H1 (cell line): Measurements from ENCODE around the gene MT4. TPM values are rescaled to one million over a fixed set of nuclear protein-coding genes. Genes with fewer than 3 reads are reported as not detected.

ENCODE experiments used
- CTCF ChIA-PET: fragments of 300-600 bp; sonication (Branson Sonifier 250); formaldehyde crosslinking; loops from one replicate; lab custom pipeline; 2021; ENCODE audit not compliant: partially characterized antibody; lab: Charles Lee
- POLR2A ChIA-PET: fragments of 300-600 bp; sonication (Branson Sonifier 250); formaldehyde crosslinking; loops from one replicate; lab custom pipeline; 2021; ENCODE audit warnings: inconsistent platforms; ENCODE audit not compliant: partially characterized antibody; lab: Charles Lee
- DNase-seq, 2 experiments: peaks; one replicate each; pipeline versions ENCODE4 v3.0.0 to v3.0.0-alpha.2; 2010 to 2022; ENCODE audit warnings: low spot score in 2 of 2, low read depth in 1 of 2, mixed read lengths in 1 of 2
- FAIRE-seq: peaks from 2 replicates; lab custom pipeline; 2011; peaks lifted over from hg19 to GRCh38; lab: Jason Lieb, UNC
- H2AFZ ChIP-seq: 2 replicates; pipeline ENCODE4 v1.8.1; 2012; ENCODE audit warnings: low read length, inconsistent platforms
- H2AK5ac ChIP-seq: 2 replicates; pipeline ENCODE4 v1.6.1; 2013; ENCODE audit warnings: low read depth, low read length
- H2BK120ac ChIP-seq: replicated peaks from 2 replicates; pipeline ENCODE3; 2013; ENCODE audit warnings: low read depth, low read length, inconsistent platforms
- H2BK12ac ChIP-seq: 2 replicates; pipeline ENCODE4 v1.6.1; 2013; ENCODE audit warnings: low read depth, low read length
- H2BK15ac ChIP-seq: 2 replicates; pipeline ENCODE4 v1.6.1; 2013; ENCODE audit warnings: low read length
- H2BK20ac ChIP-seq: 2 replicates; pipeline ENCODE4 v1.6.1; 2013; ENCODE audit warnings: low read length
- H2BK5ac ChIP-seq: 2 replicates; pipeline ENCODE4 v1.6.1; 2013; ENCODE audit warnings: low read depth, low read length
- H3K14ac ChIP-seq: 2 replicates; pipeline ENCODE4 v1.6.1; 2013; ENCODE audit warnings: inconsistent platforms; ENCODE audit not compliant: insufficient read length
- H3K18ac ChIP-seq: 2 replicates; pipeline ENCODE4 v1.6.1; 2013; ENCODE audit warnings: low read length; ENCODE audit errors: extremely low read depth
- H3K23ac ChIP-seq: 2 replicates; pipeline ENCODE4 v1.6.1; 2013; ENCODE audit warnings: inconsistent platforms; ENCODE audit not compliant: insufficient read length
- H3K23me2 ChIP-seq: 2 replicates; pipeline ENCODE4 v1.6.1; 2013; ENCODE audit warnings: low read depth, low read length
- H3K27ac ChIP-seq: 2 replicates; pipeline ENCODE4 v1.6.1; 2011; ENCODE audit warnings: low read depth, low read length, inconsistent platforms
- H3K27me3 ChIP-seq, 4 experiments: replicated peaks in 1 of 4; 1 replicate in 1 of 4; 2 replicates in 3 of 4; pipeline versions ENCODE4 v1.6.1 to v1.8.1; 2011 to 2013; ENCODE audit warnings: low read length in 3 of 4, mild to moderate bottlenecking in 3 of 4, inconsistent platforms in 2 of 4, mixed read lengths in 2 of 4, moderate library complexity in 1 of 4; ENCODE audit not compliant: control insufficient read depth in 3 of 4, insufficient read depth in 3 of 4; ENCODE audit errors: extremely low read depth in 1 of 4
- H3K36me3 ChIP-seq, 4 experiments: 2 replicates each; pipeline versions ENCODE4 v1.6.1 to v1.8.1; 2011 to 2013; ENCODE audit warnings: mild to moderate bottlenecking in 4 of 4, low read length in 3 of 4, moderate library complexity in 2 of 4, control low read depth in 1 of 4, inconsistent platforms in 1 of 4; ENCODE audit not compliant: insufficient read depth in 4 of 4, control insufficient read depth in 2 of 4
- H3K4ac ChIP-seq: replicated peaks from 2 replicates; pipeline ENCODE3; 2013; ENCODE audit warnings: low read length, low read depth, mixed read lengths, inconsistent platforms; ENCODE audit not compliant: insufficient read length
- H3K4me1 ChIP-seq, 4 experiments: replicated peaks in 1 of 4; 1 replicate in 1 of 4; 2 replicates in 3 of 4; pipeline versions ENCODE4 v1.6.1 to v1.8.1; 2011 to 2013; ENCODE audit warnings: low read length in 3 of 4, inconsistent platforms in 2 of 4, mixed read lengths in 1 of 4; ENCODE audit not compliant: insufficient read depth in 4 of 4, control insufficient read depth in 3 of 4
- H3K4me2 ChIP-seq, 2 experiments: 2 replicates each; pipeline versions ENCODE4 v1.6.1 to v1.8.1; 2011 to 2013; ENCODE audit warnings: low read depth in 2 of 2, low read length in 2 of 2, control low read depth in 1 of 2, inconsistent platforms in 1 of 2, mild to moderate bottlenecking in 1 of 2; ENCODE audit not compliant: insufficient read depth in 1 of 2
- H3K4me3 ChIP-seq, 4 experiments: fragments of 200-600, 300-600 bp in 1 of 4; sonication (generic), shearing (Covaris generic), sonication (Bioruptor Twin) in 1 of 4; 2 replicates each; pipeline versions ENCODE4 v1.5.1 to v1.8.1; 2011 to 2016; ENCODE audit warnings: low read length in 4 of 4, low read depth in 3 of 4, control low read depth in 2 of 4, inconsistent platforms in 2 of 4, mild to moderate bottlenecking in 2 of 4, mixed read lengths in 1 of 4, moderate library complexity in 1 of 4; ENCODE audit not compliant: insufficient read depth in 2 of 4; ENCODE audit errors: extremely low read depth in 1 of 4
- H3K56ac ChIP-seq: replicated peaks from 2 replicates; pipeline ENCODE3; 2013; ENCODE audit warnings: low read depth, mild to moderate bottlenecking, mixed read lengths, low read length, inconsistent platforms; ENCODE audit not compliant: insufficient read length
- H3K79me1 ChIP-seq: 2 replicates; pipeline ENCODE4 v1.6.1; 2013; ENCODE audit warnings: low read depth, low read length, control low read depth
- H3K79me2 ChIP-seq, 2 experiments: 2 replicates each; pipeline versions ENCODE4 v1.6.1 to v1.8.1; 2012 to 2013; ENCODE audit warnings: low read length in 2 of 2, mild to moderate bottlenecking in 2 of 2, inconsistent platforms in 1 of 2; ENCODE audit not compliant: insufficient read depth in 2 of 2, control insufficient read depth in 1 of 2
- H3K9ac ChIP-seq, 4 experiments: replicated peaks in 1 of 4; 1 replicate in 1 of 4; 2 replicates in 3 of 4; pipeline versions ENCODE4 v1.6.1 to v1.8.1; 2011 to 2013; ENCODE audit warnings: low read depth in 3 of 4, low read length in 3 of 4, control low read depth in 2 of 4, mild to moderate bottlenecking in 2 of 4, moderate library complexity in 2 of 4, inconsistent platforms in 1 of 4; ENCODE audit errors: extremely low read depth in 1 of 4
- H3K9me3 ChIP-seq, 2 experiments: 2 replicates each; pipeline versions ENCODE4 v1.6.1 to v1.8.1; 2012 to 2013; ENCODE audit warnings: mild to moderate bottlenecking in 2 of 2, moderate library complexity in 2 of 2, control low read depth in 1 of 2, inconsistent platforms in 1 of 2, low read depth in 1 of 2, low read length in 1 of 2, mixed read lengths in 1 of 2; ENCODE audit not compliant: insufficient read depth in 2 of 2
- H4K20me1 ChIP-seq, 2 experiments: replicated peaks in 1 of 2; 2 replicates each; pipeline versions ENCODE3 to v1.8.1; 2011 to 2013; ENCODE audit warnings: inconsistent platforms in 2 of 2, low read length in 2 of 2, mild to moderate bottlenecking in 1 of 2; ENCODE audit not compliant: insufficient read depth in 2 of 2, control insufficient read depth in 1 of 2
- H4K5ac ChIP-seq: 2 replicates; pipeline ENCODE4 v1.6.1; 2013; ENCODE audit warnings: low read length, low read depth, mixed read lengths, inconsistent platforms; ENCODE audit not compliant: insufficient read length
- H4K8ac ChIP-seq: 2 replicates; pipeline ENCODE4 v1.8.0; 2013; ENCODE audit warnings: mild to moderate bottlenecking, moderate library complexity, low read length, inconsistent platforms; ENCODE audit not compliant: insufficient read depth; ENCODE audit errors: extremely low read depth
- H4K91ac ChIP-seq: replicated peaks from 2 replicates; pipeline ENCODE3; 2013; ENCODE audit warnings: low read length, mixed read lengths, inconsistent platforms; ENCODE audit not compliant: insufficient read length
- BRCA1 ChIP-seq: IDR thresholded peaks from 2 replicates; pipeline ENCODE4 v1.6.1; 2012; ENCODE audit warnings: low read depth, low read length, improper control_type of control experiment
- CHD1 ChIP-seq: IDR thresholded peaks from 2 replicates; pipeline ENCODE4 v1.6.1; 2012; ENCODE audit warnings: low read depth, low read length, improper control_type of control experiment
- CHD2 ChIP-seq: IDR thresholded peaks from 2 replicates; pipeline ENCODE4 v1.6.1; 2012; ENCODE audit warnings: low read length, improper control_type of control experiment
- EGR1 ChIP-seq: IDR thresholded peaks from 2 replicates; pipeline ENCODE4 v1.6.1; 2011; ENCODE audit warnings: low read depth, low read length, borderline replicate concordance
- FOSL1 ChIP-seq: IDR thresholded peaks from 2 replicates; pipeline ENCODE4 v1.6.1; 2011; ENCODE audit warnings: mild to moderate bottlenecking, low read depth, low read length, moderate library complexity; ENCODE audit not compliant: insufficient read depth
- HDAC6 ChIP-seq: IDR thresholded peaks from one replicate; pipeline ENCODE4 v1.7.1; 2012; ENCODE audit warnings: low read depth, mild to moderate bottlenecking, inconsistent platforms, low read length, moderate library complexity
- KDM4A ChIP-seq: IDR thresholded peaks from one replicate; pipeline ENCODE4 v1.7.1; 2012; ENCODE audit warnings: low read depth, mild to moderate bottlenecking, moderate library complexity, low read length, inconsistent platforms; ENCODE audit not compliant: severe bottlenecking
- PHF8 ChIP-seq: fragments of 200-600 bp; sonication (generic); conservative IDR thresholded peaks from 2 replicates; pipeline ENCODE4 v1.7.1; 2012; ENCODE audit warnings: low read depth, mild to moderate bottlenecking, inconsistent platforms, low read length, moderate library complexity
- POLR2AphosphoS5 ChIP-seq: IDR thresholded peaks from 2 replicates; pipeline ENCODE4 v1.6.1; 2011; ENCODE audit warnings: low read depth, low read length
- SUZ12 ChIP-seq: fragments of 200-600 bp; sonication (generic); IDR thresholded peaks from 2 replicates; pipeline ENCODE4 v1.6.1; 2012; ENCODE audit warnings: mild to moderate bottlenecking, inconsistent platforms, low read length, moderate library complexity, mixed read lengths
- WGBS, 2 experiments: shearing (Covaris generic) in 1 of 2; methylation state at CpG; one replicate each; pipeline versions ENCODE4 v1.1.6 to v1.1.7; 2013 to 2015; ENCODE audit warnings: low lambda C conversion rate in 2 of 2, mixed read lengths in 2 of 2, inconsistent platforms in 1 of 2, low coverage in 1 of 2, missing lambda C conversion rate in 1 of 2; ENCODE audit not compliant: insufficient replicate concordance in 2 of 2, insufficient coverage in 1 of 2, insufficient read length in 1 of 2; ENCODE audit errors: extremely low coverage in 1 of 2, missing lambda C conversion rate in 1 of 2; 5-methylcytosine and 5-hydroxymethylcytosine counted together
- polyA plus RNA-seq, 7 experiments: library from polyadenylated mRNA; depleted of rRNA in 3 of 7; stranded (reverse) in 5 of 7; unstranded in 2 of 7; fragments of >200 nt in 5 of 7; fragments of 200-250 nt in 2 of 7; gene quantifications; 1 replicate in 5 of 7; 2 replicates in 1 of 7; 4 replicates in 1 of 7; pipeline versions ENCODE4 v1.2.1 to v1.2.3, GENCODE V29; 2011 to 2013; ENCODE audit warnings: missing spikeins in 2 of 7, mixed read lengths in 2 of 7
- total RNA-seq: library from RNA; stranded (reverse); fragmentation: NEBNext Ultra II Directional; extraction: Animal tissue kit (Norgen Biotek cat#: 25700); gene quantifications from 2 replicates; pipeline ENCODE4 v1.2.1, GENCODE V29; 2021
- TF ChIP-seq, protein P1 (sequence below): IDR thresholded peaks from 2 replicates; pipeline ENCODE4 v1.6.1; 2012; ENCODE audit warnings: low read length, inconsistent platforms

The MT4 gene
- total and polyA plus RNA-seq, 2 of the 8 experiments (the other 6 are each of a cell fraction or from before 2014, with no cell fraction given): not detected

DNA sequence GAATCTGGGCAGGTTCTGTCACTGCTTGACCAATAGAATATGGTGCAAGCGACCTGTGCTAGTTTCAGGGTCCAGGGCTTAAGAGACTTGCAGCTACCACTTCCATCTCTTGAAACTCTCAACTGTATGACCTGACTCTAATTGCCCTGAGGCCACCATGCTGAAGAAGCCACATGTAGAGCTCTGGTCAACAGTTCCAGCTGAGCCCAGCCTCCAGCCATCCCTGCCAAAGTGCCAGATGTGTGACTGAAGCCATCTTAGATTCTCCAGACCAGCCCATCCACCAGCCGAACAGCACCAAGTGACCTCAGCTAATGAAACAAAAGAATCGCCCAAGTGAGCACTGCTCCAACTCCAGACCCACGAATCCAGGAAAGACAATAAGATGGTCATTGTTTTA is 40.1 kb downstream of the MT4 start:
- H3K9me3 ChIP-seq: no peaks in the 10 kb centered on the region
- H3K56ac ChIP-seq: no peak overlapping the region
- no peak overlapping the region for H3K4me2 ChIP-seq
- CTCF ChIA-PET: interaction anchor here (0.8 to 9.2 kb wide), 12 partner anchors 12 to 97 kb away, joined by 3 to 85 read pairs (median 5); partner anchors contain the start of genes MT1E and MT3
- H4K5ac ChIP-seq: no peak overlapping the region
- H3K23me2 ChIP-seq: peaks cover 11% of the 10 kb centered on the region; the same call in 1 of the 2 replicates
- H2BK15ac ChIP-seq: no peak overlapping the region
- TF ChIP-seq, protein P1, sequence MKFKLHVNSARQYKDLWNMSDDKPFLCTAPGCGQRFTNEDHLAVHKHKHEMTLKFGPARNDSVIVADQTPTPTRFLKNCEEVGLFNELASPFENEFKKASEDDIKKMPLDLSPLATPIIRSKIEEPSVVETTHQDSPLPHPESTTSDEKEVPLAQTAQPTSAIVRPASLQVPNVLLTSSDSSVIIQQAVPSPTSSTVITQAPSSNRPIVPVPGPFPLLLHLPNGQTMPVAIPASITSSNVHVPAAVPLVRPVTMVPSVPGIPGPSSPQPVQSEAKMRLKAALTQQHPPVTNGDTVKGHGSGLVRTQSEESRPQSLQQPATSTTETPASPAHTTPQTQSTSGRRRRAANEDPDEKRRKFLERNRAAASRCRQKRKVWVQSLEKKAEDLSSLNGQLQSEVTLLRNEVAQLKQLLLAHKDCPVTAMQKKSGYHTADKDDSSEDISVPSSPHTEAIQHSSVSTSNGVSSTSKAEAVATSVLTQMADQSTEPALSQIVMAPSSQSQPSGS: no peak
- TF ChIP-seq FOSL1: no peak
- no peak for TF ChIP-seq BRCA1
- TF ChIP-seq KDM4A: no peak
- no peak for TF ChIP-seq CHD2
- no peak for TF ChIP-seq EGR1
- no peak for TF ChIP-seq CHD1
- no peak for TF ChIP-seq PHF8
- TF ChIP-seq SUZ12: no peak
- no peak for TF ChIP-seq HDAC6
- no peak for TF ChIP-seq POLR2AphosphoS5
- H3K36me3 ChIP-seq: no peaks in the 10 kb centered on the region
- no peaks in the 10 kb centered on the region for H3K79me2 ChIP-seq
- no peaks in the 10 kb centered on the region for H3K79me1 ChIP-seq
- FAIRE-seq (no peak), DNase-seq (no peak)
- POLR2A ChIA-PET: interaction anchor here (1.2 to 1.6 kb wide), 2 partner anchors 21 to 58 kb away, joined by 3 to 7 read pairs; partner anchors contain the start of gene MT1E
- no peak overlapping the region for H3K4me3 ChIP-seq
- H4K91ac ChIP-seq: no peak overlapping the region
- H2AFZ ChIP-seq: no peak overlapping the region
- H2BK20ac ChIP-seq: no peak overlapping the region
- H3K23ac ChIP-seq: no peak overlapping the region
- WGBS, 2 experiments: 92% methylated on average over 4 of the region's 4 CpGs; no CpG with 5 or more reads in 1 of the 2 experiments
- H2BK5ac ChIP-seq: no peak overlapping the region
- H3K4ac ChIP-seq: no peak overlapping the region
- H2BK120ac ChIP-seq: no peak overlapping the region
- no peak overlapping the region for H3K14ac ChIP-seq
- no peak overlapping the region for H2BK12ac ChIP-seq
- no peak overlapping the region for H3K27ac ChIP-seq
- H3K9ac ChIP-seq: no peak overlapping the region
- no peak overlapping the region for H2AK5ac ChIP-seq
- H3K4me1 ChIP-seq: peaks cover 3 to 16% (median 8%) of the 10 kb centered on the region in 4 experiments
- H3K18ac ChIP-seq: no peak overlapping the region
- peaks cover 13 to 39% (median 31%) of the 10 kb centered on the region in 4 experiments for H3K27me3 ChIP-seq
- H4K20me1 ChIP-seq: peaks cover 0 to 2% of the 10 kb centered on the region in 2 experiments
- no peak overlapping the region for H4K8ac ChIP-seq
